ENCODE data around the gene PRX.
"Not testable (repeated sequence)": the region's sequence is repeated elsewhere in the genome, so short reads cannot be mapped to it uniquely, and the experiment has no call there.

The PRX gene, protein sequence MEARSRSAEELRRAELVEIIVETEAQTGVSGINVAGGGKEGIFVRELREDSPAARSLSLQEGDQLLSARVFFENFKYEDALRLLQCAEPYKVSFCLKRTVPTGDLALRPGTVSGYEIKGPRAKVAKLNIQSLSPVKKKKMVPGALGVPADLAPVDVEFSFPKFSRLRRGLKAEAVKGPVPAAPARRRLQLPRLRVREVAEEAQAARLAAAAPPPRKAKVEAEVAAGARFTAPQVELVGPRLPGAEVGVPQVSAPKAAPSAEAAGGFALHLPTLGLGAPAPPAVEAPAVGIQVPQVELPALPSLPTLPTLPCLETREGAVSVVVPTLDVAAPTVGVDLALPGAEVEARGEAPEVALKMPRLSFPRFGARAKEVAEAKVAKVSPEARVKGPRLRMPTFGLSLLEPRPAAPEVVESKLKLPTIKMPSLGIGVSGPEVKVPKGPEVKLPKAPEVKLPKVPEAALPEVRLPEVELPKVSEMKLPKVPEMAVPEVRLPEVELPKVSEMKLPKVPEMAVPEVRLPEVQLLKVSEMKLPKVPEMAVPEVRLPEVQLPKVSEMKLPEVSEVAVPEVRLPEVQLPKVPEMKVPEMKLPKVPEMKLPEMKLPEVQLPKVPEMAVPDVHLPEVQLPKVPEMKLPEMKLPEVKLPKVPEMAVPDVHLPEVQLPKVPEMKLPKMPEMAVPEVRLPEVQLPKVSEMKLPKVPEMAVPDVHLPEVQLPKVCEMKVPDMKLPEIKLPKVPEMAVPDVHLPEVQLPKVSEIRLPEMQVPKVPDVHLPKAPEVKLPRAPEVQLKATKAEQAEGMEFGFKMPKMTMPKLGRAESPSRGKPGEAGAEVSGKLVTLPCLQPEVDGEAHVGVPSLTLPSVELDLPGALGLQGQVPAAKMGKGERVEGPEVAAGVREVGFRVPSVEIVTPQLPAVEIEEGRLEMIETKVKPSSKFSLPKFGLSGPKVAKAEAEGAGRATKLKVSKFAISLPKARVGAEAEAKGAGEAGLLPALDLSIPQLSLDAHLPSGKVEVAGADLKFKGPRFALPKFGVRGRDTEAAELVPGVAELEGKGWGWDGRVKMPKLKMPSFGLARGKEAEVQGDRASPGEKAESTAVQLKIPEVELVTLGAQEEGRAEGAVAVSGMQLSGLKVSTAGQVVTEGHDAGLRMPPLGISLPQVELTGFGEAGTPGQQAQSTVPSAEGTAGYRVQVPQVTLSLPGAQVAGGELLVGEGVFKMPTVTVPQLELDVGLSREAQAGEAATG (N-terminal part only)

DNA sequence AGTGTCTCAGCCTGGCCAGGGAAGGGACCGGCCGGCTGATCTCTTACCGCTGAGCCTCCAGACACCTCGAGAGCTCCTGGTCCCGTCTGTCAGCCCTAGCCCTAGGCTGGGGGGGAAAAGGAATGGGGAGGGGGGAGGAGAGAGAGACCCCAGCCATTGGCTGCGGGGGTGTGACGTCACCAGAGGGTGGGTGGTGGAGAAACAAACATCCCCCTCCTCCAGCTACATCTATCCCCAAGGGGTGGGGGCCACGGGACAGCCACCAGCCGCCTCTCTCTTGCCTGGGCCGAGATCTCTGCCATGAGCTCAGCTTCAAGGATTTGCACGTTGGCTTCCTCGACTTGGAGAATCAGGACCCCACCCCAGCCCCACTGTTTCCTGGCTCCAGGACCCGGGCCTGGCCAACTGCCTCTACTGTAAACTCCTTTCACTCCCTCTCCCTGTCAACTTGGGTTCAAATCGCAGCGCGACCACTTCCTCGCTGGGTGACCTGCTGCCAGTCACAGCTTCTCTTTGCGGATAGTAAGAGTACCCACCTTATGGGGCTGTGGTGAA lies at the start of gene PRX:
Gene PRX (minus strand): TSS at position 88 of the 555 bp plus-strand sequence. CDS start 5,446 bp downstream, outside the sequence.
- DNase-seq (ENCODE audit: low read depth), result no peak

DNA sequence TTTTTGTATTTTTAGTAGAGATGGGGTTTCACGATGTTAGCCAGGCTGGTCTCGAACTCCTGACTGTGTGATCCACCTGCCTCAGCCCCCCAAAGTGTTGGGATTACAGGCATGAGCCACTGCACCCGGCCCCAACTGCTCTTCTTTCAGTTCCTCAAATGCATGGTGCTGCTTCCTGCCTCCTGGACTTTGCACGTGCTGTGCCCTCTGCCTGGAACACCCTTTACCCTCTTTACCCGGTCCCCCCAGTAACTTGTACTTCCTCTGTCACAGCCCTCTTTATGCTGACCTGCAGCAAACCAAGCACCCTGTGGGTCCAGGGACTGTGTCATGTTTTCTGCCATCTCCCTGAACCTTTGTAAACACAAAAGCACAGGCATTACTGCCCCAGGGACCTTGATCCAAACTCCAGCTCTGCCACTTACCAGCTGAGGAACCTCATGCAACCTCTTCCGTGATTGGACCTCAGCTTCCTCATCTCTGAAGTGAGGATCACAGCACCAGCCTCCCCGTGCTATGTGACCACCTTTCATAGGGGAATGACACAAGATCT lies 48.6 kb upstream of the PRX start:
- DNase-seq (ENCODE audit: low read depth), result no peak

DNA sequence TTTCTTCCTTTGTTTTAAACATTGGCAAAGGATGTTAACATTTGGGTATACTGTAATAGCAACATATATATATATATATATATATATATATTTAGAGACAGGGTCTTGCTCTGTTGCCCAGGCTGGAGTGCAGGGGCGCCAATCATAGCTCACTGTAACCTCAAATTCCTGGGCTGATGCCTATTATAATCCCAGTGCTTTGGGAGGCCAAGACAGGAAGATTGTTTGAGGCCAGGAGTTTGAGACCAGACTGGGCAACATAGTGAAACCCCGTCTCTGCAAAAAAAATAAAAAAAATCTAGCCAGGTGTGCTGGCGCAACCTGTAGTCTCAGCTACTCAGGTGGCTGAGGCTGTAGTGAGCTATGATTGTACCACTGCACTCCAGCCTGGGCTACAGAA lies 47.0 kb upstream of the PRX start:
- no peak for DNase-seq (ENCODE audit: low read depth)

DNA sequence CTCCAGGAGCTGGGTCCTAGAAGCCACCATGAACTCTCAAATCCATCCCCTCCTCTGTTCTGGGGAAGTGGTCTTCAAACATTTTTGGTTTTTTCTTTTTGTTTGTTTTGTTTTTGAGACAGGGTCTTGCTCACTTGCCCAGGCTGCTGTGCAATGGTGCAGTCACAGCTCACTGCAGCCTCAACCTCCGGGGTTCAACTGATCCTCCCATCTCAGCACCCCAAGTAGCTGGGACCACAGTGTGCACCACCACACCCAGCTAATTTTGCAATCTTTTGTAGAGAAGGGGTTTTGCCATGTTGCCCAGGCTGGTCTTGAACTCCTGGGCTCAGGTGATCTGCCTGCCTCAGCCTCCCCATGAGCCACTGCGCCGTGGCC lies 45.4 kb upstream of the PRX start:
- DNase-seq (ENCODE audit: low read depth), result no peak

DNA sequence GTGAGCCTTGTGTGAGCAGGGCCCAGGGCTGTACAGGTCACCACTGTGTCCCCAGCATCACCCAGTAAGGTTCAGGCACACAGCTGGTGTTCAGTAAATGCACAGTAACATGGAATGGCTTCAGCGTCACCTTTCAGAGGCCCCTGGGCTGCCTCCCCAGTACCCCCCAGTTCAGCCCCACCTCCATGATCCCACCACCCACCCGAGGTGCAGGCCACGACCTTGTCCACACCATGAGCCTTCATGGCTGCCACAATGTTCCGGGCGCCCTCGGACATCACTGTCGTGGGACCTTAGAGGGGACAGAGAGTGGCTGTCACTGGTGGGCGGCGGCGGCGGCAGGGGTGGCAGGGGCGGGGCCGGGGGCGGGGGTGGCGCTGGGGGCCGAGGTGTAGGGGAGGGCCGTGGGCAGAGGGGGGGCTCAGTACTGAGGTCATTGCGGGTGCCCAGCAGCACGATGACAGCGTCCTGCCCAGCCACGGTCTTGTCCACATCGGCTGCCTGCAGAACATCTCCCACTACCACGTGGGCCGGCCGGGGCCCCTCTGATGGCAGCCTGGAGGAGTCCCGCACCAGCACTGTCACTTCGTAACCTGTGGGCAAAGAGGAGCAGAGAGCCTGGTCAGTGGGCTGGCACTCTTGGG lies 44.9 kb upstream of the PRX start:
- DNase-seq (ENCODE audit: low read depth), result no peak

DNA sequence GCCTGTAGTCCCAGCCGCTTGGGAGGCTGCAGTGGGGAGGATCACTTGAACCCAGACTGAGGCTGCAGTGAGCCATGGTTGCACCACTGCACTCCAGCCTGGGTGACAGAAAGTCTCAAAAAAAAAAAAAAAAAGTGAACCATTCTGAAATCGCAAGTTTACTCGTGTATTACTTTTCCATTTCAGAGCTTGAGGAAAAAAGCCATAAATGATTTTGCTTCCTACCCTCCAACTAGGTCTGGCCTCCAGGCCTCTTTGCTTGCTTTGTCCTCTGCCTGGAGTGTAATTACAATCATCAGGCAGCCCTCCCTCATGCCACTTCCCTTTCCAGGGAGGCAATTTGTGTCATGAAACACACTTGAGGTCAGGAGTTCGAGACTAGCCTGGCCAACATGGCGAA lies 43.9 kb upstream of the PRX start:
- DNase-seq (ENCODE audit: low read depth), result no peak

DNA sequence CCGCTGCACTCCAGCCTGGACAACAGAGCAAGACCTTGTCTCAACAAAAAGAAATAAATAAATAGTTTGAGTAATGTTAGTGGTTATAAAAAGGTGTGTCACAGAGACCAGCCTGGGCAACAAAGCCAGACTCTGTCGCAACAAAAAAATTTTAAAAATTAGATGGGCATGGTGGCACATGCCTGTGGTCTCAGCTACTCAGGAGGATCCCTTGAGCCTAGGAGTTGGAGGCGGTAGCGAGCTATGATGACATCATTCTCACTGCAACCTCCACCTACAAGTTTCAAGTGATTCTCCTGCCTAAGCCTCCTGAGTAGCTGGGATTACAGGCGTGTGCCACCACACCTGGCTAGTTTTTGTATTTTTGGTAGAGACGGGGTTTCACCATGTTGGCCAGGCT lies 40.8 kb upstream of the PRX start:
- DNase-seq (ENCODE audit: low read depth), result not testable (repeated sequence)

DNA sequence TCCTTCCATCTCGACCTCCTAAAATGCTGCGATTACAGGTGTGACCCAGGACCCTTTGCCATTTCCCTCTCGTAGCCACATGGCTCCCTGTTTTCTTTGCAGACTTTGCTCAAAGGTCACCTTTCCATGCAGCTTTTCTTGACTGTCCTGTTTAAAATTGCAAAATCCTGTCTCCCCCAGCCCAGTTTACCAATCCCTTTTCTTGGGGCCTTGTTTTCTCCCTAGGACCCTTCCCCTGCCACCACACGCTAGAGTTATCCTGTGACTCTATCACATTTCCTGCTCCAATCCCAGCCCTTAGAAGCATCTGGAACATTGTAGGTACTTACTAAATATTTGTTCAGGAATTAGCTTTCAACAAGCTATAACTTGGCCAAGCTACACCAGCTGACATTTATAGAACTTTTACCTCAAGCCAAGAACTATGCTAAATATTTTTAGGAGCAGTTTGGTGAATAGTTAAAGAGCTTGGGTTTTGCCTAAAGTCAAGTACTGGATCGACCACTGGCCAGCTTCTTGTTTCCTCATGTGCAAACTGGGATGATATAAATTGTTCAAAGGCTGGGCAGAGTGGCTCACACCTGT lies 40.1 kb upstream of the PRX start:
- no peak for DNase-seq (ENCODE audit: low read depth)

DNA sequence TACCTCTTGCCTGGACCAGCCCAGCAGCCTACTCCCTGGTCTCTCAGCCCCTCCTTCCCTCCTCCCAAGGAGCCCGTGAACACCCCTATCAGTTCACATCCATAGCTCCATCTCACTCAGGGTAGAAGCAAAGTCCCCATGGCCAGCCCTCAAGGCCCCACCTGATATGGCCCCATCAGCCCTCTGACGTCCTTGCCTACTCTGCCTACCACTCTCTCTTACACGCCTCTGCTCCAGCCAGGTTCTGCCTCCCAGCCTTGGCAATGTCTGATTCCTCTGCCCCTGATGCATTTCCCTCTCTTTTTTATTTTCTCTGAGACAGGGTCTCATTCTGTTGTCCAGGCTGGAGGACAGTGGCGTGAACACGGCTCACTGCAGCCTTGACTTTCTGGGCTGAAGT lies 38.8 kb upstream of the PRX start:
- DNase-seq (ENCODE audit: low read depth), result no peak

DNA sequence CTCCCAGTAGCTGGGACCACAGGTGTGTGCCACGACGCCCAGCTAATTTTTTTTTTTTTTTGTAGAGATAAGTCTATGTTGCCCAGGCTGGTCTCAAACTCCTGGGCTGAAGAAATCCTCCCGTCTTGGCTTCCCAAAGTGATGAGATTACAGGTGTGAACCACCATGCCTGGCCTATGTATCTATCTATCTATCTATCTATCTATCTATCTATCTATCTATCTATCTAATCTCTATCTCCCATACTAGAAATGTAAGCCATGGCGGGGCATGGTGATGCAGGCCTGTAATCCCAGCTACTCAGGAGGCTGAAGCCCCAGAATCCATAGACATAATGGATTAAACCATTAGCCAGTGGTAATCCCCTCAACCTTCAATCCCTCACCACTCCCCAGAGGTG lies 37.5 kb upstream of the PRX start:
- DNase-seq (ENCODE audit: low read depth), result no peak

DNA sequence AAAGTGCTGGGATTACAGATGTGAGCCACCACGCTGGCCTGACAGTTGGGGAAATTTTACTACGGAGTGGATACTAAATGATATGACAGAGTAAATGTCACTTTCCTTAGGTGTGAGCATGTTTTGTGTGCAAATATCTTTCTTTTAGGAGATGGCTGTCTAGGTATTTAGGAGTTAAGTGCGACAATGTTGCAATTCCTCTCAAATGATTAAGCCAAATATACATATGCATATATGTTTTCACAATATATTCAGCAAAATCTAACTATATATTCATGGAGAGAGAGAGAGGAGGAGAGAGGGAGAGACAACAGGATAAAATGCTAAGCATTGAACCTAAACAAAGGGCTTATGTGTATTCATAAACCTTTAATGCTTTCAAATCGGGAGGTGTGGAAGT lies 36.3 kb upstream of the PRX start:
- DNase-seq (ENCODE audit: low read depth), result no peak

DNA sequence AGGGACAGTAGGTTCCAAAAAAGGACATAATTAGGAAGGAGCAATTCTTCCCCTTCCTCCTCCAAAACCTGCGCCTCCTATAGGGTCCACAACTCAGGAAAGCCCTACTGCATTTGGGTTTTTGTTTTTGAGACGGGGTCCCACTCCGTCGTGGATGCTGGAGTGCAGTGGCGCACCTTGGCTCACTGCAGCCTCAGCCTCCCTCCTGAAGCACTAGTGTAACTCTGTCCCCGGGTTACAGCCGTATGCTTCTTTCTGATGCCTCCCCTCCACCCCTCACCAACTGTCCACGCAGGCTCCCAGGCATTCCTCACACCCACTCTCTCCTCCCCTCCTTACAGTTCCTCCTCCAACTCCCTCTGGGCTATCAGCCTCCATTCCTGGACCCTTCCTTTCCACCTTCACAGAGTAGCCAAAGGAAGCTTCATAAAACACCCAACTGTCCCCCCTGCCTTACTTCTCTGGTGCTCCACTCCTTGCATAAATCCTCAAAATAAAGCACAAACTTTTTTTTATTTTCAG lies 33.1 kb upstream of the PRX start:
- DNase-seq (ENCODE audit: low read depth), result no peak

DNA sequence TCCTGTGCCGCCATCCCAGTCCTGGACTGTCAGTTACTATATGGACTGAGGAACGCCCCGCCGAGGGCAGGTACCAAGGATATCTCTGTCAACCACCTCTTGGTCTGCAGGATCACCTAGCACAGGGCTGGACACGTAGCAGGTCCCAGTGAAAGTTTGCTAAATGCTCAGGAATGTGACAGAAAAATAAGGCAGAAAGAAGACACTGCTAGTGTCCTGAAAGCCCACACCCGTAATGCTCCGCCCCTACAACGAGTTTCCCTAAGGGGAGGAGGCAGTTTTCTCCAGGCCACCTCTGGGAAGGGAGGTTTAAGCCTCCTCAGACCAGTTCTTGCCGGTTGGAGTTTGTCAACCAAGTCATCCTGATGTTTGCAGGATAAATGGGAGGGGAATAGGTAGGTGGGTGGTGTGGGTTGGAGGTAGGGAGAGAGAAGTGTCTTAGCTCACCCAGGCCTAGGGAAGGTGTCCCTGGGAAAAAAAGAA lies 32.6 kb upstream of the PRX start:
- no peak for DNase-seq (ENCODE audit: low read depth)

DNA sequence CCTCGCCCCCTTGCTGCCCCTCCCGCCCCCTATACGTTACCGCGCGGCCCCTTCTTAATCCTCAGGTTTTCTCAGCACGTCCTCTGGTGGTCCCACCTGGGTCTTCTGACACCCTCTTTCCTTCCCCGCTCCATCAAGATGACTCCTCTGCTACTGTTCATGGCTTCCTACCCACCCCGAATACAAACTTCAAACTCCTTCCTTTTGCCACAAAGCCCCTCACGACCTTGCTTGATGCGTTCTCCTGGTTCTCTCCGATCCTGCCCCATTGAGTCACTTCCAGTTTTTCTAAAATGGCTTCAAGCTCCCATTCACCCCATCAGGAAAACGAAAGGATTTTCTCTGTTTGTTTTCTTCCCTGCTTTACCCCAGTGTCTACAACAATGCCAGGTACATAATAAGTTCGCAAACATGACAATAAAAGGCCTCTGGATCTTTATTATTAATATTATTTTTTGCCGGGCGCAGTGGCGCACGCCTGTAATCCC lies 31.7 kb upstream of the PRX start:
- DNase-seq (ENCODE audit: low read depth), result no peak

DNA sequence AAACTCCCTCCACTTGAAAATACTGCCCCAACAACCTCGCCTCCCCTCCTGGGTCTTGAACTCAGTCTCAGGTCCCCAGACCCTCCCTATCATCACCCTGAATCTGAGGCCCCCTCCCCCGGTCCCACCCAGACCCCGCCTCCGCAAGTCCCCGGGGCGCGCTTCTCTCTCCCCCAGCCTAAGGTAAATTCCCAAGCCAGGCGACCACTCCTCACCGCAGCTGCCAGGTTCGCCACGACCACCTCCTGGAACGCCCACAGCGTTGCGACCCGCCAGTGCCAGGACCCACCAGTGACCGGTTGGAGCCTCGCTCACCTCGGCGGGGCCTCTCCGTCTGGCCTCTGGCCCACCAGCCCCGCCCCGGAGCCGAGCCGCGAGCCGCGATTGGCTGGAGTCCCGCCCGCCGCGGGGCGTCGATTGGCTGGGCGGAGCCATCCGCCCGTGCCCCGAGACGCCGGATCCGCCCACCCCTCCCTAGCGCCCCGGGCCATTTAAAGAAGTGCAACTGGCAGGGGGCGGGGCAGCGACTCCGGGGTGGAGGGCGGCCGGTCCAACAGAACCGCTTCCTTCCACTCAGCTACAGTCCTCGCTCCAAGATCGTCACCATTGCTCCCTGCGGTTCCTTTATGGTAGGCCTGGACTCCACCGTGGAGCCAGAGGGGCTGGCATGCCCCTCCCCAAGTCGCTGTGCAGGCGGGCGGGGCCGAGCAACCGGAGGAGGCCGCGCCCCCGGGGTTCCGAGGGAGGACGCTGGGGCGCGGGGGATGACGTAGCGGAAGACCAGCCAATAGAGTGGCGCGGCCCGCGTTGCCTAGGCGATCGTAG lies 31.0 kb upstream of the PRX start, which contains the start of gene SERTAD3:
Gene SERTAD3 (minus strand): TSS at position 336 of the 825 bp plus-strand sequence. CDS start 2,255 bp downstream, outside the sequence.
- peak; percentile 96 for DNase-seq (ENCODE audit: low read depth)

DNA sequence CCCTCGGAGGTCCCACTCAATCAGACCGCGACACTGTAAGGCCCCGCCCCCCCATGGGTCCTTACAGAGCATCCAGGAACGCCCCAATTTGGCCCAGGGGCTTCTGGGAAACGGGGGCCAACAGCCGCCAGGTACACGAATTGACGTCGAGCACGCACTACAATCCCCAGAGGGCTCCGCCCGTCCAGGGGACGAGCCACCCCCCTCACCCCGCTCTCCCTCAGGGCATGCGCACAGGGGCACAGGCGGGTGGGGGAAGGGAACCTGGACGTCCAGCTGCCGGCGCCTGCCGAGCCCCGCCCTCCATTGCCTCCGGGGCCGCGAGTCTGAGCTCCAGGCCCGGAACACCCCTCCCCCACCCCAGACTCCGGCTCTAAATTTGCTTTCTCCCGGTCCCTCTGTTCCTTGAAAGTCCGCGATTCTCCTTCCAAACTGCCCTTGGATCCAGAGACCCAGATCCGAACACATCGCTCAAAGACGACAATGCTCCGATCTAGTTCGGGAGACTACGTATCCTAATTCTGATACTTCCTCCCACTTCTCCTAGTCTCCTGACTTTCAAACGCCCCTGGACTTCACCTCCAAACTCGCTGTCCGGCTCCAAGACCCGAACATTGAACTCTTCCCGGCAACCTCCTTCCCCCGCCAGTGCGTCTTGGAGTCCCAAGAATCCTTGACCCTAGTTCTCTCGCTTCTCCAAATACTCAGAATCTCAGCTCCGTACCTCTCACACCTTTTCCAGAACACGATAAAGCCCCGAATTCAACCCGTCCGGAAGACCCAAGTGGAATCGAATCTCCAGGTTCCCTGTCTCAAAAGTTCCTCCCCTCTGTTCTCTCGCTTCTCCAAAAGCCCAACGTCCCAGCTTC lies 30.2 kb upstream of the PRX start:
- peak; percentile 98 for DNase-seq (ENCODE audit: low read depth)

DNA sequence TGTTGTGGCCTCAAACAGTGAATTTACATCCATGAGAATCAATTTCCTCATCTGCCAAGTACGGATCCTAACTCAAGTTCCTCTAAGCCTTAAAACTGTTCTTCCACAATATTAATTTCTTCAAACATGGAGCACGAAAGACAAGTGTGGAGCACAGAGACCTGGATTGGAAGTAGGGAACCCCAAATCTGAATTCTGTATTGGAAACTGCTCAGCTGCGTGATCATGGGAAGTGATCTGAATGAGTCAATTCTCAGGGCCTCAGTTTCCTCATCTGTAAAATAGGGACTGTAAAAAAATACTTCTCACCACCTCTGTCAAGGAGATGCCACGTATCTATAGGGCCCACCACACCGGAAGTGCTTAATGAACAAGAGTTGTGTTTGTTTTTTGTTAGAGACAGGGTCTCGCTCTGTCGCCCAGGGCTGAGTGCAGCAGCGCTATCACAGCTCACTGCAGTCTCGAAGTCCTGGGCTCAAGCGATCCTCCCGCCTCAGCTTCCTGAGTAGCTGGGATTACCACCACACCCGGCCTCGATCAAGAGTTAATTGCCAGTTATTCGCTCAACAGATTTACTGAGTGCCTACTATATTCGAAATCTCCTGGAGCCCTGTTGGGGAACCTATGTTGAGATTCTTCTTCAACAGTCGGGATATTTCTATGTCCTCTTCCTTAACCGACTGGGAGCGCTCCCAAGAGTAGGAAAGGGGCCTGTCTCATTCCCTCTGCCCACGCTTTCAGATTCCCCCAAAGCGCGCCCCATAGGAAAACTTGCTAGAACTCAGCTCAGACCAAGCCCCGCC lies 29.4 kb upstream of the PRX start:
- no peak for DNase-seq (ENCODE audit: low read depth)
